ENCODE results near the gene TMBIM1.

GRCh38 chr2:218278531-218279360, 13.6 kb downstream of the TMBIM1 start:
- TF ChIP-seq CTCF (IDR thresholded peaks at IDR 0.05) (no peak), EP300 (IDR thresholded peaks at IDR 0.05) (no peak), POLR2A (IDR thresholded peaks at IDR 0.05) (no peak)
